Heart right ventricle (tissue), 16 donors: Measurements from ENCODE around the gene ADD3. TPM values are rescaled to one million over a fixed set of nuclear protein-coding genes. Genes with fewer than 3 reads are reported as not detected.

ENCODE experiments used
- ATAC-seq, 8 donors: fragments of 200-7000 bp; cut with Tn5 transposase; one replicate each; pipeline ENCODE4 v1.9.1; 2020; ENCODE audit warnings: mild to moderate bottlenecking in 8 of 8, moderate library complexity in 8 of 8, moderate number of reproducible peaks in 1 of 8
- DNase-seq, 2 donors: peaks; one replicate each; pipeline ENCODE4 v3.0.0-alpha.2; 2020
- H3K27ac ChIP-seq, 10 donors: fragments of 200-600 bp; sonication (generic) in 2 of 10; one replicate each; pipeline versions ENCODE4 v1.5.0 to v1.8.0; 2020 to 2022; ENCODE audit warnings: mild to moderate bottlenecking in 3 of 10
- H3K27me3 ChIP-seq, 7 donors: fragments of 200-600 bp; one replicate each; pipeline ENCODE4 v1.8.0; 2021 to 2022; ENCODE audit warnings: mild to moderate bottlenecking in 2 of 7
- H3K36me3 ChIP-seq, 9 donors: fragments of 200-600 bp; sonication (generic) in 1 of 9; one replicate each; pipeline versions ENCODE4 v1.5.0 to v1.8.0; 2020 to 2022; ENCODE audit warnings: mild to moderate bottlenecking in 2 of 9
- H3K4me1 ChIP-seq, 9 donors: fragments of 200-600 bp; sonication (generic) in 1 of 9; one replicate each; pipeline versions ENCODE4 v1.5.0 to v1.8.0; 2020 to 2022; ENCODE audit warnings: mild to moderate bottlenecking in 4 of 9
- H3K4me3 ChIP-seq, 10 donors: fragments of 200-600 bp; sonication (generic) in 2 of 10; one replicate each; pipeline versions ENCODE4 v1.5.0 to v1.8.0; 2020 to 2022; ENCODE audit warnings: mild to moderate bottlenecking in 7 of 10, moderate library complexity in 2 of 10
- H3K9me3 ChIP-seq, 11 donors: fragments of 200-600 bp in 10 of 11; sonication (generic) in 2 of 11; one replicate each; pipeline versions ENCODE4 v1.5.0 to v1.8.0; 2013 to 2022; ENCODE audit warnings: mild to moderate bottlenecking in 2 of 11, control low read depth in 1 of 11, moderate library complexity in 1 of 11
- WGBS, 2 donors: extraction: QIAGEN DNeasy Blood & Tissue Kit; methylation state at CpG; one replicate each; pipeline ENCODE4 v1.1.7; 2013; ENCODE audit warnings: inconsistent platforms in 1 of 2; 5-methylcytosine and 5-hydroxymethylcytosine counted together
- intact Hi-C, 10 donors: fragments of 100-400 bp; cut with DNase I; formaldehyde crosslinking; loops; one replicate each; pipeline versions ENCODE4 v1.11.1 to v1.14.2; 2022
- polyA plus RNA-seq, 2 donors: library from polyadenylated mRNA; stranded (reverse); fragments of 200-250 nt; gene quantifications; one replicate each; pipeline ENCODE4 v1.2.3, GENCODE V29; 2013
- total RNA-seq, 10 donors: library from RNA; stranded (reverse); fragmentation: NEBNext Ultra II Directional in 3 of 10; extraction: Animal tissue kit (Norgen Biotek cat#: 25700) in 3 of 10; gene quantifications; one replicate each; pipeline versions ENCODE4 v1.2.1 to v1.2.4, GENCODE V29; 2021 to 2023
- TF ChIP-seq, protein P1 (sequence below), 9 donors: fragments of 200-600 bp; sonication (generic) in 2 of 9; IDR thresholded peaks; one replicate each; pipeline versions ENCODE4 v1.5.0 to v1.8.0; 2021 to 2022; ENCODE audit warnings: antibody characterized with exemption in 9 of 9, mild to moderate bottlenecking in 5 of 9, moderate library complexity in 1 of 9
- donor health status: Arrhythmogenic right ventricular cardiomyopathy.
- donor health status: ischemic (EF 13 %, LVEDD 7.1; RV severe dilation, severe dysfunction).
- donor health status: healthy with polysubstance abuse.
- donor health status: DM: no; HTN: yes; CAD: no.
- donor health status: DM: no; HTN: no; CAD: no.
- donor health status: ischemic (EF 25% LVEDD 6.9; RV normal size, moderate dysfunction).
- donor health status: ischemic (EF 25% LVEDD 5.7; RV mildly dilated, moderate dysfunction).
- donor health status: healthy.
- donor health status: DM: yes; HTN: yes; CAD: no.
- donor health status: Ischemic cardiomyopathy.
- donor health status: ischemic (EF 35%, LVEDD 5.7; RV mildly dilated, moderate dysfunction).
- donor health status: nonischemic (EF 11% LVEDD 7.7; RV severe dilation, severe dysfunction).
- donor health status: DM: yes; HTN: yes; CAD: no.
- donor health status: PGD.
- donor health status: ischemic (EF 29% LVEDD 5.4; RV normal size, mild dysfunction).
- donor health status: nonischemic (EF 23%, LVEDD 6.1; RV moderate dilation, normal function).

ADD3 gene
- total and polyA plus RNA-seq, 12 donors = 28.0 to 106 (median 87.8) TPM

DNA sequence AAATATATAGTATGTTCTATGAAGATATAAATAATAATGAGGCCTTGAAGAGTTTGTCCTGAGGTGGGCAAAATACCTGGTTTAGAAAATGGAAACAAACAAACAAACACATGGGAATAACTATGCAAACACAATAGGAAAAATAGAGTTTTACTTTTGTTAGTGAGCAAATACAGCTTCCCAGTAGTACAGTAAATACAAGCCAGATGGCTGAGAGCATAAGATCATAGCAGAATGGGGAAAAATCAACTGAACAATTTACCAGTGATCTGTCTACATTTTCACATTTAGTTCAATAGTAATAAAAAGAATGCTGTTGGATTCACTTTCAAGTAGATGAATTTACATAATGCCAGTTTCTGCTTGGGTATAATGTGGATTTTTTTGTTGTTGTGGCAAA lies 45.1 kb downstream of the ADD3 start:
- TF ChIP-seq, protein P1, sequence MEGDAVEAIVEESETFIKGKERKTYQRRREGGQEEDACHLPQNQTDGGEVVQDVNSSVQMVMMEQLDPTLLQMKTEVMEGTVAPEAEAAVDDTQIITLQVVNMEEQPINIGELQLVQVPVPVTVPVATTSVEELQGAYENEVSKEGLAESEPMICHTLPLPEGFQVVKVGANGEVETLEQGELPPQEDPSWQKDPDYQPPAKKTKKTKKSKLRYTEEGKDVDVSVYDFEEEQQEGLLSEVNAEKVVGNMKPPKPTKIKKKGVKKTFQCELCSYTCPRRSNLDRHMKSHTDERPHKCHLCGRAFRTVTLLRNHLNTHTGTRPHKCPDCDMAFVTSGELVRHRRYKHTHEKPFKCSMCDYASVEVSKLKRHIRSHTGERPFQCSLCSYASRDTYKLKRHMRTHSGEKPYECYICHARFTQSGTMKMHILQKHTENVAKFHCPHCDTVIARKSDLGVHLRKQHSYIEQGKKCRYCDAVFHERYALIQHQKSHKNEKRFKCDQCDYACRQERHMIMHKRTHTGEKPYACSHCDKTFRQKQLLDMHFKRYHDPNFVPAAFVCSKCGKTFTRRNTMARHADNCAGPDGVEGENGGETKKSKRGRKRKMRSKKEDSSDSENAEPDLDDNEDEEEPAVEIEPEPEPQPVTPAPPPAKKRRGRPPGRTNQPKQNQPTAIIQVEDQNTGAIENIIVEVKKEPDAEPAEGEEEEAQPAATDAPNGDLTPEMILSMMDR (IDR thresholded peaks at IDR 0.05) = no peak
- intact Hi-C loops = no loop called here
- Histone ChIP-seq H3K27me3 (no peaks in the 10 kb centered on the region), H3K4me3 (no peak overlapping the region), H3K9me3 (peaks cover 0 to 11% (median 0%) of the 10 kb centered on the region in 11 donors), H3K4me1 (peaks cover 0 to 68% (median 25%) of the 10 kb centered on the region in 9 donors), H3K36me3 (no peaks in the 10 kb centered on the region), H3K27ac (no peak overlapping the region)
- ATAC-seq (no peak), DNase-seq (no peak)

DNA sequence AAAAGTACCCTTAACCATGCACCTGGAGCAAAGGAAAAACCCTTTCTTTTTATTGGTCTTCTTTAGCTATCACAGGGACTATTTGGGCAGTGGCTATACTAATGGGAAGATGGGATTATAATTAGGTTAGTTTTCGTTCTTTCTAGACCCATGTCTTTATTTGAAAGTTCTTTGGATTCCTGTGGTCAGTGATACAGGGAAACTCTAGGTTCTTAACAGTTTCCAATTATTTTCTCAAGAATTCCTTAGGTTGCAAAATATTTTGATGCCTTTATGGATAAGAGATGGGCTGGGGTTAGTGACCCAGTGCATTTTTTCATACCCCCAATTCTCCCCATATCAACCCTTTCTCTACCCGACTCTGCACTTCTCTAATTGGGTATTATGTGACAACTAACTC lies 49.0 kb downstream of the ADD3 start:
- Histone ChIP-seq H3K27me3 (no peaks in the 10 kb centered on the region), H3K36me3 (no peaks in the 10 kb centered on the region), H3K9me3 (no peaks in the 10 kb centered on the region), H3K4me3 (no peak overlapping the region), H3K27ac (peak overlapping the region in 5 of 10 donors; percentile 14 to 78 (median 66)), H3K4me1 (peaks cover 3 to 95% (median 63%) of the 10 kb centered on the region in 9 donors)
- no peak for DNase-seq
- ATAC-seq = no peak
- TF ChIP-seq, protein P1 (IDR thresholded peaks at IDR 0.05) = no peak
- WGBS, 2 donors = 65 to 69% methylated on average over 2 of the region's 2 CpGs
- intact Hi-C loops = no loop called here

DNA sequence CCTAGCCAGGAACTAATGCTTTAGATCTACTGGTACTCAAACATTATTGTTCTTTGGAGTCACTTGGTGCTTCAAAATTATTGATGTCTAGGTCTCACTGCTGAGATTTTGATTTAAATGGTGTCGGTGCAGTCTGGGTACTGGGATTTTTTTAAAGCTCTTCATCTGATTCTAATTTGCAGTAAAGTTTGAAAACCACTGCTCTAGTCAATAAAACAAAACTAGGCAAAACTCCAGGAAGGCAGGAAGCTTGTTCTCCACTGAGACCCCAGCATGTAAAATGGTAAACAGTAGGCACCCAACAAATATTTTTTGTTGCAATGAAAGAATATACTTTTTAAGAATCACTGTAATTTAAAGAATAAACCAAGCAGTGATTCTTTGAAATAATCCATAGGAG lies 49.7 kb downstream of the ADD3 start:
- H3K36me3 ChIP-seq = no peaks in the 10 kb centered on the region
- TF ChIP-seq, protein P1 (IDR thresholded peaks at IDR 0.05) = no peak
- WGBS, 2 donors = 54 to 68% methylated on average over 1 of the region's 1 CpG
- H3K4me3 ChIP-seq = no peak overlapping the region
- DNase-seq (no peak), ATAC-seq (no peak)
- H3K9me3 ChIP-seq = no peaks in the 10 kb centered on the region
- H3K27ac ChIP-seq = peak overlapping the region in 6 of 10 donors; percentile 14 to 78 (median 64)
- no peaks in the 10 kb centered on the region for H3K27me3 ChIP-seq
- H3K4me1 ChIP-seq = peaks cover 3 to 92% (median 63%) of the 10 kb centered on the region in 9 donors
- intact Hi-C loops = no loop called here

DNA sequence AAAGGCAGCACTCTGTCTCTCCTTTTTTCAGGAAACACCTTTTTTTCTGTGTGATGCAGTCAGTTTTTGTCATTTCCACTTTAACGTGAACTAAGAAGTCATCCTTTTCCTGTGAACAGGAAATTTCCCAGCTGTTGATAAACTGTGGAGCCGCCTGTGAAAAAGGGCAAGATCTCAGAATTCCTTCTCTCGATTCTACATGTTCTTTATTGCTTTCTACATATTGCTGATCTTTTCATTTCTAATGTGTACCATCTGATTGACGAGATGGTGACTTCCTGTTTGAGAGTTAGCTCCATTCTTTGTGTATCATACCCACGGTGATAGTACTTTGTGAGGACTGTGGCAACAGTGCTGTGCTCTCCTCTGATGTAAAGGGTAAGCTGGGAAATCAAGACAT lies 50.4 kb downstream of the ADD3 start:
- H3K4me3 ChIP-seq = peak overlapping the region in 1 of 10 donors; percentile 33
- WGBS, 2 donors = 21 to 34% methylated on average over 5 of the region's 5 CpGs
- H3K4me1 ChIP-seq = peaks cover 3 to 90% (median 66%) of the 10 kb centered on the region in 9 donors
- no peak for DNase-seq
- ATAC-seq = peak in 2 of 8 donors; percentile 28 to 34
- peak overlapping the region in 7 of 10 donors; percentile 4 to 78 (median 63) for H3K27ac ChIP-seq
- H3K27me3 ChIP-seq = no peaks in the 10 kb centered on the region
- no peaks in the 10 kb centered on the region for H3K36me3 ChIP-seq
- TF ChIP-seq, protein P1 (IDR thresholded peaks at IDR 0.05) = no peak
- intact Hi-C loops = no loop called here
- no peaks in the 10 kb centered on the region for H3K9me3 ChIP-seq
